Breast epithelium (tissue), 3 donors: Measurements from ENCODE around the gene THOP1.

ENCODE experiments used
- POLR2A ChIP-seq: fragments of 450-650 bp; IDR thresholded peaks from one replicate; pipeline ENCODE4 v1.6.1; 2016; ENCODE audit warnings: antibody characterized with exemption, mild to moderate bottlenecking, moderate library complexity
- POLR2AphosphoS5 ChIP-seq, 3 donors: sonication (generic); formaldehyde crosslinking; IDR thresholded peaks; one replicate each; pipeline ENCODE4 v1.6.1; 2017; ENCODE audit warnings: antibody characterized with exemption in 3 of 3

- TF ChIP-seq POLR2A (no peak), POLR2AphosphoS5 (IDR thresholded peaks at IDR 0.05) (no peak)
These were observed 65.1 kb downstream of the THOP1 start for GRCh38 chr19:2850256-2850925.
